Nephron progenitor cell (in vitro differentiated cells): ENCODE results near the gene PAPOLB.

Experiments used
- DNase-seq: peaks from one replicate; pipeline ENCODE4 v3.0.0; 2021
- H3K27ac Mint-ChIP-seq: 2 replicates; pipeline ENCODE4 v1.8.0; 2021; ENCODE audit warnings: mild to moderate bottlenecking, moderate library complexity, mixed read lengths
- H3K27me3 Mint-ChIP-seq: 2 replicates; pipeline ENCODE4 v1.8.0; 2021; ENCODE audit warnings: mild to moderate bottlenecking, low read depth, mixed read lengths; ENCODE audit not compliant: poor library complexity
- H3K36me3 Mint-ChIP-seq: 2 replicates; pipeline ENCODE4 v1.8.0; 2021; ENCODE audit warnings: low read depth, mixed read lengths
- H3K4me1 Mint-ChIP-seq: 2 replicates; pipeline ENCODE4 v1.8.0; 2021; ENCODE audit warnings: mixed read lengths
- H3K4me3 Mint-ChIP-seq: 2 replicates; pipeline ENCODE4 v1.8.0; 2021; ENCODE audit warnings: mild to moderate bottlenecking, moderate library complexity, mixed read lengths
- H3K9me3 Mint-ChIP-seq: 2 replicates; pipeline ENCODE4 v1.8.0; 2021; ENCODE audit warnings: mild to moderate bottlenecking, moderate library complexity, mixed read lengths
- TF ChIP-seq, protein P1 (sequence below): fragments of 200-600 bp; sonication (generic); IDR thresholded peaks from 2 replicates; pipeline ENCODE4 v1.5.0; 2021; ENCODE audit warnings: antibody characterized with exemption

The PAPOLB gene

DNA sequence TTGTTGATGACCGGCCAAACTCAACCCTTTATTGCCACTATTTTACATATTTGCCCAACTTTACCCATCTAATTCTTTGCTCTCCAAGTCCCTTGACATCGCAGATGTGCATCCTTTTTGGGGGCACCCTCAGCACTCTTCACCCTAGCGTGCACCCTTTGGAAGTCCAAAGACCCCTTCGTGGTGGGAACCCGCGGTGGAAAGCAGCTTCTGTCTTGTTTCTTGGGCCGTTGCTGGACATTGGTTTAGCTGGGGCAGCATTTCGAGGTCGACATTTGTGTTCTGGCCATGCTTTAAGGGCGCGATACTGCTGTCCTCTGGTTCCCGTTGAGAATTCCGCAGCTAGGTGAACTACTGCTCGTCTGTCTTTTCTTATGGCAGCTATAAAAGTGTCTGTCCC, 326 bp upstream of the PAPOLB start:
- Mint-ChIP-seq H3K27ac (no peak overlapping the region), H3K4me3 (no peak overlapping the region), H3K9me3 (peaks cover 35% of the 10 kb centered on the region), H3K27me3 (peaks cover 16% of the 10 kb centered on the region), H3K36me3 (peaks cover 26% of the 10 kb centered on the region), H3K4me1 (peaks cover 3% of the 10 kb centered on the region)
- TF ChIP-seq, protein P1, sequence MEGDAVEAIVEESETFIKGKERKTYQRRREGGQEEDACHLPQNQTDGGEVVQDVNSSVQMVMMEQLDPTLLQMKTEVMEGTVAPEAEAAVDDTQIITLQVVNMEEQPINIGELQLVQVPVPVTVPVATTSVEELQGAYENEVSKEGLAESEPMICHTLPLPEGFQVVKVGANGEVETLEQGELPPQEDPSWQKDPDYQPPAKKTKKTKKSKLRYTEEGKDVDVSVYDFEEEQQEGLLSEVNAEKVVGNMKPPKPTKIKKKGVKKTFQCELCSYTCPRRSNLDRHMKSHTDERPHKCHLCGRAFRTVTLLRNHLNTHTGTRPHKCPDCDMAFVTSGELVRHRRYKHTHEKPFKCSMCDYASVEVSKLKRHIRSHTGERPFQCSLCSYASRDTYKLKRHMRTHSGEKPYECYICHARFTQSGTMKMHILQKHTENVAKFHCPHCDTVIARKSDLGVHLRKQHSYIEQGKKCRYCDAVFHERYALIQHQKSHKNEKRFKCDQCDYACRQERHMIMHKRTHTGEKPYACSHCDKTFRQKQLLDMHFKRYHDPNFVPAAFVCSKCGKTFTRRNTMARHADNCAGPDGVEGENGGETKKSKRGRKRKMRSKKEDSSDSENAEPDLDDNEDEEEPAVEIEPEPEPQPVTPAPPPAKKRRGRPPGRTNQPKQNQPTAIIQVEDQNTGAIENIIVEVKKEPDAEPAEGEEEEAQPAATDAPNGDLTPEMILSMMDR = no peak
- no peak for DNase-seq

DNA sequence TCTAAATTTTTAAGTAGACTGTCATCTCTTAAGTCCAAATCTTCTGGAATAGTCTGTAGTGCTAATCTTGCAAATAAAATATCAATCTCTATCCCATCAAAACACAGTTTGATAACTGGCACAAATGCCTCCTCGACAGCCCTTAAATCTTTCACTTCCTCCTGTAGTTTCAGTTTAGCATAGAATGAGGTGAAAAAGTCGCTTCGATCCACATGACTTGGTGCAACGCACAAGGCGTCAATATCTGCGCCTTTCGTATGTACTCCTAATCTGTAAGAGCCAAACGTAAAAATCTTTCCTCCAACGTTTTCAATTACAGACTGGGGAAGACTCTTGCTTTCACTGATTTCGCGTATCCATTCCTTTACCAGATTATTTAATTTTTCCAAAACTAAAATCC, 603 bp downstream of the PAPOLB start:
- peaks cover 26% of the 10 kb centered on the region for H3K36me3 Mint-ChIP-seq
- peaks cover 16% of the 10 kb centered on the region for H3K27me3 Mint-ChIP-seq
- DNase-seq = no peak
- no peak overlapping the region for H3K4me3 Mint-ChIP-seq
- peaks cover 35% of the 10 kb centered on the region for H3K9me3 Mint-ChIP-seq
- TF ChIP-seq, protein P1 = no peak
- peaks cover 10% of the 10 kb centered on the region for H3K4me1 Mint-ChIP-seq
- H3K27ac Mint-ChIP-seq = no peak overlapping the region

DNA sequence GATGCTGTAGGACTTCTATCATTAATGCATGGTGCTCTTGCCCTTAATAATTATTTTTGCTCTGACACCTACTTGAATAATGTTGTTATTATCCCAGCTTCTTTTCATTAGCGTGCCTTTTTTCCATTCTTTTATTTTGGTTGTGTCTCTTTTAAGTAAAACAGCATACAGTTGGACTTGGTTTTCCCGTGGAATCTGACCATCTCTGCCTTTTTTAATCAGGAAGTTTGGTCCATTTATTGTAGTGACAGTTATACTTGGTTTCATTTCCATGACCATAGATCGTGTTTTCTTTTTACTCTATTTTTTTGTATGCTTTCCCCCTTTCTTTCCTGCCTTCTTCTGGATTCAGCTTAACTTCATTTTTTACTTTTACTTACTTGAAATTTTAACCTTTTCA, 4.6 kb downstream of the PAPOLB start:
- H3K27ac Mint-ChIP-seq = no peak overlapping the region
- no peaks in the 10 kb centered on the region for H3K36me3 Mint-ChIP-seq
- DNase-seq = no peak
- H3K4me3 Mint-ChIP-seq = no peak overlapping the region
- peaks cover 7% of the 10 kb centered on the region for H3K27me3 Mint-ChIP-seq
- H3K9me3 Mint-ChIP-seq = peaks cover 15% of the 10 kb centered on the region
- TF ChIP-seq, protein P1 = no peak
- peaks cover 10% of the 10 kb centered on the region for H3K4me1 Mint-ChIP-seq

DNA sequence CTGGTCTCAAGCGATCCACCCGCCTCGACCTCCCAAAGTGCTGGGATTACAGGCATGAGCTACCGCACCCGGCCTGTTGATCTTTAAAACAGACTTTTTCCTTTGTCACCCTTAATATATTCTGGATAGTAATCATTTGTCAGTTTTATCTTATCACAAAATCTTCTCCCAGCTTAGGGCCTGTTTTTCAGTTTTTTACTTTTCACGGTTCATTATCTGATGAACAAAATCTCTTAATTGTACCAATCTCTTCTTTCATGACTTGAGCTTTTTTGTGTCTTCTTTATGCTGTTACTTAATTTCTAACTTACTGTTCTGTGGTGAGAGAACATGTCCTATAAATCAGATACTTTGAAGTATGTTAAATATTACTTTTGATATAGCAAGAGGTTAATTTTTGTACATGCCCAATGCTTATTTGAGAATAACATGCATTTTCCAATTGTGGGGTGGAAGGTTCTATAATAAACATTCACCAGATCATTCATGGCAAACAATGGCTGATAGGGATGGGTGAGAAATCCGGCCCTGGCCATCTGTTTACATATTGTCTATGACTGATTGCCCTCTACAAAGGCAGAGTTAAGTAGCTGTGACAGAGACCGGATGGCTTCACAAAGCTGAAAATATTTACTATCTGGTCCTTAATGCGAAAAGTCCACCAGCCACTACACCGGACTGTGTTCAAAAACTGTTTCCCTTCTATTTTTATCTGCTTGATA, 5.3 kb downstream of the PAPOLB start:
- TF ChIP-seq, protein P1 = no peak
- Mint-ChIP-seq H3K27me3 (peaks cover 7% of the 10 kb centered on the region), H3K27ac (no peak overlapping the region), H3K9me3 (peaks cover 19% of the 10 kb centered on the region), H3K4me3 (no peak overlapping the region), H3K4me1 (peaks cover 10% of the 10 kb centered on the region), H3K36me3 (peaks cover under 1% of the 10 kb centered on the region)
- DNase-seq = no peak

DNA sequence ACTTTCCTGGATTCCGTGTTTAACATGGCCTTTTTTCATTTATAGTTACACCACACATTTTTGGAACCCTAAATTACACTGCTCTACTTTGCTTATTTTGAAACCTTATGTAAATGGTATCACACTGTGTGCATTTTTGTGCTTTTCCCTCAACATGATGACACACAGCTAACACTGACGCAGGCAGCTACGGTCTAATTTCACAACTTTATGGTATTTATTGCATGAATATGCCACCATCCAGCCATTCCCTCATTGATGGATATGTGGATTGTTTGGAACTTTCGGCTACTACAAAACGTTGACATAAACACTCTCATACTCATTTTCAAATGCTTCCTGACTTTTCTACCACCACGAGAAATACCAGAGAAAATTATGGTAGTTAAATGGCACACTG, 6.9 kb downstream of the PAPOLB start:
- peaks cover 6% of the 10 kb centered on the region for H3K27me3 Mint-ChIP-seq
- TF ChIP-seq, protein P1 = no peak
- H3K27ac Mint-ChIP-seq = no peak overlapping the region
- DNase-seq = no peak
- peaks cover 6% of the 10 kb centered on the region for H3K36me3 Mint-ChIP-seq
- H3K9me3 Mint-ChIP-seq = peaks cover 28% of the 10 kb centered on the region
- peaks cover 10% of the 10 kb centered on the region for H3K4me1 Mint-ChIP-seq
- H3K4me3 Mint-ChIP-seq = no peak overlapping the region
